ENCODE data around the gene GRAMD1C.

GRAMD1C gene

DNA sequence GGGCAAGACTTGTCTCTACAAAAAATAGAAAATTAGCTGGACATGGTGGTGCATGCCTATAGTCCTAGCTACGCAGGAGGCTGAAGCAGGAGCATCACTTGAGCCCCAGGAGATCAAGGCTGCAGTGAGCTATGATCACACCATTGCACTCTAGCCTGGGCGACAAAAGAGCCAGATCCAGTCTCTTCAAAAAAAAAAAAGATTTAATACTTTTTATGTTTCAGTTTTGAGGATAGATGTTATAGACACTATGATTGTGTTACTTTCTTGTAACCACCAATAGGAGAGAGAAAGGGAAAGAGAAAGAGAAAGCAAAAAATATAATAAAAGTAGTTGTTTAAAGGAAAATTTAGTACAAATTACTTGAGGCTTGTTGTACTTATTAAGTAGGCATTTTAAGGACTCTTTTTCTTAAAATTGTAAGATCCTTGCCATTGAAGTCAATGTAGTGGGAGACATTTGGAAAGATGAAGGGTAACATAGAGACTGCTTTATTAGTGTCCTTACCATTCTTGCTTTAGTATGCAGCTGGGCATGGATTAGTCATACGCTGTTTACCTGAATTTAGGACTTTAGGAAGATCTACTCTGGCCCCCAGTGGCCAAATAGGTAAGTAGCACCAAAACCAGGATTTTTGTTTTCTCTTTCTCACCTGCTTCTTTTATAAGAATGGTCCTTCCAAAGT is 74.1 kb downstream of the GRAMD1C start:
- DNase-seq, result peak; percentile 73

DNA sequence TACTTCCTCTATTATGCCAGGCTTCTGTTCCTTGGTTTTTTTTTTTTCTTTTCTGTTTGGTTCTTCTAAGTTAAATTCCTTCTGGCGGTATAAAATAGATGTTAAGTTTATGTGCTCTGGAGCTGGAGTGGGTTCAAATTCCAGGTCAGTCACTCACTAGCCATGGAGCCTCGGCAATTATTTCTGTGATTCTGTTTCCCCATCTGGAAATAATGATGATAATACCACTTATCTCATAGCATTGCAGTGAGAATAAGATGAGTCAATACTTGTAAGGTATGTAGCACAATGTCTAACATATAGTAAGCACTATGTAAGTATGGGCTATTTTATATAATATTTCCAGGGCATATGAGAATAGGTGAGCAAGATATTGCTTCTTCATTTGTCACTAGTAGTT is 76.1 kb downstream of the GRAMD1C start:
- in situ Hi-C loops (cut with HindIII; ENCODE audit: low pct_ligation_motif_present, low pct_unique_long_range_greater_than_20kb, low sequenced_read_pairs), result no loop called here
- DNase-seq, result no peak

More for the DNA sequence above, 74.1 kb downstream of the GRAMD1C start:
- in situ Hi-C loops (cut with HindIII; ENCODE audit: low pct_ligation_motif_present, low pct_unique_long_range_greater_than_20kb, low sequenced_read_pairs), result no loop called here

DNA sequence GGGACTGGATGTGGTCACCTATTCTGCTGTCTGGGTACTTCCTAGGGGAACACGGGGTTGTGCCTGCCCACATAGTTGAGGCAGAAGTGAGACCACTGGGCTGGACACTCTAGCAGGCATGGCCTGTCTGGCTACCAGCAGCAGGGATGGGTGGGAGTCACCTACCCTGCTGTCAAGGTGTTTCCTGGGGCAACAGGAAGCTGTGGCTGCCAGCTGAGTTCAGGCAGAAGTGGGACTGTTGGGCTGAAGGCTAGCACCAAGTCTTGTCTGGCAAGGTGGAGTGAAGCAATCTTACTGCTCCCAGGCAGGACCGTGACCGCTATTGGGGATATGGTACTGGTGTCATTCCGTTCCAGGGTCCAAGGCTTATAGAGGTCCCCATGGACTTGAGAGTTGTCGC is 89.0 kb downstream of the GRAMD1C start:
- in situ Hi-C loops (cut with HindIII; ENCODE audit: low pct_ligation_motif_present, low pct_unique_long_range_greater_than_20kb, low sequenced_read_pairs), result no loop called here

DNA sequence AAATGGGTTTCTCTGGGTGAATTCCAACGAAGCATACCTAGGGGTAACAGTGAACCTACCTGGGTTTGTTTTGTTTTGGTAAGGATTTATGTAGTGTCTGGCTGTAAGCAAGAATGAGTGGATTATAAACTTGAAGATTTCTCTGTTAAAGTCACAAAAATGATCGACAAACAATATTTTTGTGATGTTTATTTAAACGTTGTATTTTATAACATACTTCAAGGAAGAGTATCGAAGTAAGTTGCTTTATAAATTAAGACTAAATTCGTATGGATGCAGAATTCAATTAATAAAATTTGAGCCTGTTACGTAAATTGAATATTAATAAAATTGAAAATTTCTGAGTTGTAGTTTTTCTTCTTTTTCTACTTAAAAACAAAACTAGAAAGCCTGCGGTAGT is 108.2 kb downstream of the GRAMD1C start:
- DNase-seq, result no peak
- in situ Hi-C loops (cut with HindIII; ENCODE audit: low pct_ligation_motif_present, low pct_unique_long_range_greater_than_20kb, low sequenced_read_pairs), result no loop called here

More for the DNA sequence above, 89.0 kb downstream of the GRAMD1C start:
- no peak for DNase-seq

DNA sequence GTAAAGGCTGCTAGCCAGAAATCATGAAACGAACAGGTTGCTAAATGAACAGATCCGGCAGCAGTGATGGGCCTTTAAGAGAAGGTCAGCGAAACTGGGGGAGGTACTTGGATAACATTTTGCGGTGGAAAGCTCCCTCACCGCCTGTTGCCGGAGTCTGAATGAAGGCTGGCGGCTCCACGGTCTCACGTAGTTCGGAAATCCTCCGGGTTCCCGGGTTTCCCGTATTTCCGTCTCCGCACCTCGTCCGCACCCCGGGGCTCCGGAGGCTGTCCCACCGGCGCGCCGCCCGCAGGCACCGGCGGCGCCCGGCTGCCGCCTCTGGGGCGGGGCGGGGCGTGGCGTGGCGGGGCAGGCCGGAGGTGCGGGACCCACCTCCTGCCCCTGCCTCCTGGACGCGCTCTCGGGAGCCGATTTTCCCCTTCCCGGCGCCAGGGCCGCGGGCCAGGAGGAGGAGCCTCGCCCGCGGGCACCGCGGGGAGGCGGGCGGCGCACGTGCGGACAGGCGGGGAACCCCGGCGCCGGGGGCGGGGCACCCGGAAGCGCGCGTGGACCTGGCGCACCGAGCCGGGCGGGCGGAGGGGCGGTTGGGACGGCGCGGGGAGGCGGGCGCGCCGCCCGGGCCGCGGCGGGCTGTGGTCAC is 108.9 kb downstream of the GRAMD1C start, which contains the start of gene ZDHHC23:
TSS of gene ZDHHC23 (plus strand) at position 642 of the 643 bp plus-strand sequence. CDS start 790 bp downstream, outside the sequence.
- in situ Hi-C loops (cut with HindIII; ENCODE audit: low pct_ligation_motif_present, low pct_unique_long_range_greater_than_20kb, low sequenced_read_pairs), result no loop called here
- peak; percentile 82 for DNase-seq

DNA sequence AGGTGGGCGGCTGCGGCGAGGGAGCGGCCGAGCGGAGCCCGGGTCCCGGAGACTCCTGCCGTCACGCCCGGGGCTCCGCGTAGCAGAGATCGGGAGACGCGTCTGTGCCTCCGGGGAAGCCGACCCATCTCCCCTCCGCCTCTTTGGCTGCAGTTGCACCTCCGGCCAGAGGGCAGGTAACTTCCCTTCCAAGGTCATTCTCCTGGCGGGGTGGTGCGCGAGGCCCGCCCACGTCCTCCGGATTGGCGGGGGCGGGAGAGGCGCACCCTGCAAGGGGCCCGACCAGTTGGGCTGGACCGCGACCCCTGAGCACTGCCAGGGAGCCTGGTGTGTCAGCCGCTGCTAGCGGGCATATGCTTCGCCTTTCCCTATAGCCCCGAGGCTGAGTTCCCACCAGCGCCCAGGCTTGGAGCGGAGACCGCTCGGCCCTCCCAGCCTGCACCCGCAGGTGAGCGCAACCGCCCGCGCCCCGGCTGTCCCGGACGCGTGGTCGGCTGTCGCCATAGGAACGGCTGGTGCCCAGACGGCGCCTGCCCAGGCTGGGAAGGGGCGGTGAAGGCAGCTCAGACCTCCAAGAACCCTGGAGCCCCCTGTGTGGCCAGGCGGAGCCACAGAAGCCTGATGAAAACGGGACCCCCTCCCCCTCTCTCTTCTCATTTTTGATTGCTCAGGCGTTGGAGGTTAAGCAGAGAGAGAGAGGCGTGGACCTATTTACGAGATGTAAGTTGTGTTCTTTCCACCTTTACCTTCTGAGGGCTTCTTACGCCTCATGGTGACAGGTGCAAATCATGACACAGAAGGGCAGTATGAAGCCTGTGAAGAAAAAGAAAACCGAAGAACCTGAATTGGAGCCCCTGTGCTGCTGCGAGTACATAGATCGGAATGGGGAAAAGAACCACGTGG is 109.7 kb downstream of the GRAMD1C start:
- in situ Hi-C loops (cut with HindIII; ENCODE audit: low pct_ligation_motif_present, low pct_unique_long_range_greater_than_20kb, low sequenced_read_pairs), result no loop called here
- peak; percentile 20 for DNase-seq

DNA sequence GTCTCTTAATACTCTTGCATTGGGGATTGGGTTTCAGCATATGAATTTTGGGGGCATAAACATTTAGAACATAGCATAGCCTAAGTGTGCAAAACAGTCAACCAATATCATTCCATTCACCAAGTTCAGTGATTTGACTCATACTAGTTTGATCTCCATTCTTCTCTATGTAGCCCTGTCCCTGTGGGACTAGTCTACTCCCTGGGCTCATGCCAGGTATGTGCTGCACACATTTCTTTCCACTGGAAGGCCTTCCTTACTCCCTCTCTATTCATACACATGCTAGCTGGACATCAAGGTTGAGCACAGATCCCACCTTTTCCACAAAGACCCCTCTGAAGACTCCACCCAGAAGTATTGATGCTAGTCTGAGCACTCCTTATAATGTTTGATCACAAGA is 114.3 kb downstream of the GRAMD1C start:
- in situ Hi-C loops (cut with HindIII; ENCODE audit: low pct_ligation_motif_present, low pct_unique_long_range_greater_than_20kb, low sequenced_read_pairs), result no loop called here
- no peak for DNase-seq

DNA sequence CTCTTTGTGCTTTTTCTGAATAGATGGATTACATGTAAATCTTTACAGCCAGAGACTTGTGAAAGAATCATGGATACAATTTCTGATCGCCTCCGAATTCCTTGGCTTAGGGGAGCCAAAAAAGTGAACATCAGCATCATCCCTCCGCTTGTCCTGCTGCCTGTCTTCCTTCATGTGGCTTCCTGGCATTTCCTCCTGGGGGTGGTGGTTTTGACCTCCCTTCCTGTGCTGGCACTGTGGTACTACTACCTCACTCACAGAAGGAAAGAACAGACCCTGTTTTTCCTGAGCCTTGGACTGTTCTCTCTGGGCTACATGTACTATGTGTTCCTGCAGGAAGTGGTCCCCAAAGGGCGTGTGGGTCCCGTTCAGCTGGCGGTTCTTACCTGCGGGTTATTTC is 115.1 kb downstream of the GRAMD1C start:
- in situ Hi-C loops (cut with HindIII; ENCODE audit: low pct_ligation_motif_present, low pct_unique_long_range_greater_than_20kb, low sequenced_read_pairs), result no loop called here
- DNase-seq, result no peak

DNA sequence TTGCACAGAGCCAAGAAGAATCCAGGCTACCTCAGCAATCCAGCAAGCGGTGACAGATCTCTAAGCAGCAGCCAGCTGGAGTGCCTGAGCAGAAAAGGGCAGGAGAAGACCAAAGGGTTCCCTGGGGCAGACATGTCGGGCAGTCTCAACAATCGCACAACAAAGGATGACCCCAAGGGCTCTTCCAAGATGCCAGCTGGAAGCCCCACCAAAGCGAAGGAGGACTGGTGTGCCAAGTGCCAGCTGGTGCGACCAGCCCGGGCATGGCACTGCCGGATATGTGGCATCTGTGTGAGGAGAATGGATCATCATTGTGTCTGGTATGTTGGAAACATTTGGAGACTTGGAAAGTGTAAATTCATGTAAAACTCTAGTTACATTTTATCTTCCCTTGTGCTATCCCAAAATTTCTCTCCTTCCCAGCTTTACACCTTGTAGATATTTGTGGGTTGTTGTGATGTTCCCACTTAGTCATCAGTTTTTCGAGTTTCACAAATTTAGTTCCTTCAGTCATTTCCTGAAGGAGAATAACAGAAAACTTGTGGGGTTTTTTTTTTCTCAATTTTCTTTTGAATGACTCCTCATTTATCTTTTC is 115.6 kb downstream of the GRAMD1C start:
- in situ Hi-C loops (cut with HindIII; ENCODE audit: low pct_ligation_motif_present, low pct_unique_long_range_greater_than_20kb, low sequenced_read_pairs), result no loop called here
- DNase-seq, result no peak

DNA sequence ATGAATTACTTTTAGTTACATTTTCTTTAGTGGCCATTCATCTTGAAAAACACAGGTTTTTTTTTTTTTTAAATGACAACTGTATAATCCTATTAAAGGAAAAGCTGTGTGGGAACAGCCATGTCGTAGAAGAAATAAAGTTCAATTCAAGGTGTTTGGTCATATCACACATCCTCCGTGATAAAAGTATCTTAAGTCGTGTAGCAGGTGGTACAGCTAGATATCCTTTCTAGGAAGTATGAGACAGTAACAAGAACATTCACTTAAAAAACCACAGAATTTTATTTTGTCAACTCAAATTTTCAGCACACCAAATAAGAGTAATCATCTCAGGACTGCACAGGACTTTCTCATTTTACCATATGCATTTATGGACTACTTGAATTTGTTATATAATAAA is 125.3 kb downstream of the GRAMD1C start:
- no peak for DNase-seq
- in situ Hi-C loops (cut with HindIII; ENCODE audit: low pct_ligation_motif_present, low pct_unique_long_range_greater_than_20kb, low sequenced_read_pairs), result no loop called here

DNA sequence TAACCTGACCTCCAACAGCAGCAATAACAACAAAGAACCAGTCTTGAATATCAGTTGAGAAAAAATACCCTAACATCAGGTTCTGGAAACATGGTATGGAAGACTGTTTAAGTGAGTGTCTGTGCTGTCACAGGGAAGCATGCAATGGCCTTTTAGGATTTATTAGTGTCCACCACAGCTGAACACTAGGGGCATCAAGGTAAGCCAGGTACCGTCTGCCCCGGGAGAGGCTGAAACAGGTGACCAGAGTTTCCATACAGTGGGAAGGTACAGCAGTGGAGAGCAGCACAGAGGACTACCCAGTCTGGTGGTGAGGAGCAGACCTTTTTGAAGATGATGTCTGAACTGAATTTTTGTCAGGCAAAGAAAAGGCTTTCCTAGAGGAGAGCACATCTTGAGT is 127.6 kb downstream of the GRAMD1C start:
- in situ Hi-C loops (cut with HindIII; ENCODE audit: low pct_ligation_motif_present, low pct_unique_long_range_greater_than_20kb, low sequenced_read_pairs), result no loop called here
- no peak for DNase-seq

DNA sequence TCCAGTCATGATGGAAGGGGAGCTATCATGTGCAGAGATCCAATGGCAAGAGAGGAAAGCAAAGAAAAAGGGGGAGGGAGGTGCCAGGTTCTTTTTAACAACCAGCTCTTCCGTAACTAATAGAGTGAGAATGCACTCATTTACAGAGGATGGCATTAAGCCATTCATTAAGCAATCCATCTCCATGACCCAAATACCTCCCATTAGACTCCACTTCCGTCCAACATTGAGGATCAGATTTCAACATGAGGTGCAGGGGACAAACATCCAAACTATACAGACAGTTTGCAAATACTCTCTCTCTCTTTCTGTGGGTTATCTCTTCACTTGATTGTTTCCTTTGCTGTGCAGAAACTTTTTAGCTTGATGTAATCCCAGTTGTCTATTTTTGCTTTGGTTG is 130.4 kb downstream of the GRAMD1C start:
- in situ Hi-C loops (cut with HindIII; ENCODE audit: low pct_ligation_motif_present, low pct_unique_long_range_greater_than_20kb, low sequenced_read_pairs), result no loop called here
- no peak for DNase-seq

DNA sequence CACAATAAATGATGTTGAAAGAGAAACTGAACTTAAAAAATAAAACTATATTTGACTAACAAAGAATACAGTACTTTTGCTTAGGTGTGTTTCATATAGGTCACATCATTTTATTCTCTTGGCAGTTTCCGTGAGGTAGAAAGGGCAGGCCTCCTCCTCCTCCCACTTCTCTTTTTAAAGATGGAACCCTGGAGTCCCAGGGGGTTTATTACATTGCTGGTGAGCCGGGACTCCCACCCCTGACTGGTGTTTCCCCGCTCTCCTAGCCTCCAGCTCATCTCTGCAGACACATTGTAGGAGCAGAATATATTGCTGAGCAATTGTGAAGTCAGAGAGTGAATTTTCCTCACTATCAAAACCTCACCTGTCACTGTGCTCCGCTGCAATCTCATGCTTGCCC is 139.2 kb downstream of the GRAMD1C start:
- DNase-seq, result no peak
- in situ Hi-C loops (cut with HindIII; ENCODE audit: low pct_ligation_motif_present, low pct_unique_long_range_greater_than_20kb, low sequenced_read_pairs), result no loop called here

DNA sequence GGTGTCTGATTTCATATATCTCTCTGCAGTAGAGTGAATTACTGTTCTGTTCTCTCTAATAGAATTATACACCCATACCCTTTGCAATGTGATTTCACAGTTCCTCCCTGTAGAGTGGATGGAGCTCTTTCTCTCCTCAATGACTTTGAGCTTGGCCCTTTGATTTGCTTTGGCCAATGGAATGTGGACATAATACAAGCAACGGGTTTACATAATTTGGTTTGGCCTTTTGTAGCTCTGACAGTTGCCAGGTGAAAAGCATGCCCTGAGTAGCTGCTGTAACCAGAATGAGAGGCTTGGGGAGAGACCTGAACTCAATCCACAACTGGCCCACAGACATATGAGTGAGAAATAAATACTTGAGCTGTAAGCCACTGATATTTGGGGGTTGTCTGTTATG is 141.3 kb downstream of the GRAMD1C start:
- in situ Hi-C loops (cut with HindIII; ENCODE audit: low pct_ligation_motif_present, low pct_unique_long_range_greater_than_20kb, low sequenced_read_pairs), result no loop called here
- no peak for DNase-seq

DNA sequence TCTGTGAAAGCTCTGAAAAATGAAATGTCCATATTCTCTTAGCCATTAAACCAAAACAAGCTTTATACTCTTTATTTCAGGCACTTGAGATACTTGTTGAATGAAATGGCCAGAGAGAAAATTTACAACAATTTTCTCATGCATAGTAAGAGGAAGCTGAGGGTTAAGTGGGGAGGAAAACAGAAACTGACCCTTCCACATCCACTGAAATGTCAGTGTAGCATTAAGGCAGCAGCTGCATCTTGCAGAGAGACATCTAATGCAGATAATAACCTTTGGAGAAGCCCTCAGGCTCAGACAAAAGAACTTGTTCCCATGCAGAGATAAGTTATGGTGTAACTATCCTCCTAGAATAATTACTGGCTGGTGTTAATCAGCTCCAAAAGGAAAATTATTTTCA is 143.2 kb downstream of the GRAMD1C start:
- in situ Hi-C loops (cut with HindIII; ENCODE audit: low pct_ligation_motif_present, low pct_unique_long_range_greater_than_20kb, low sequenced_read_pairs), result no loop called here
- DNase-seq, result no peak

DNA sequence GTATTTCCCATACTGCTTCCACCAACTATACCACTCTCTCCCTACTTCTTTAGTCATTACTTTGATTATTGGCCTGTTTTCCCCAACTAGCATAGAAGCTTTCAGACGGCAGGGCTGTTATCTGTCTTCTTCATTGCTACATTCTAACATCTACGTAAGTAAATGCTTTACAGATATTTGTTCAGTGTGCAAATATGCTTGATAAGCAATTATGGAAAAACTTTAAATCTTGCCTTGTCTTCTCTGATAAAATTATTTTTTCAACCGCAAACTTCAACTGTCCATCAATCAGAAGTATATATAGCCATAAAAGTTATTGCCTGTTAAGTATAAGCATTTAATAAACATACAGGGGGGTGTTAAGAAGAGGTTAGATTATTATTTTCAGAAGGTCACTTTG is 145.0 kb downstream of the GRAMD1C start:
- DNase-seq, result no peak
- in situ Hi-C loops (cut with HindIII; ENCODE audit: low pct_ligation_motif_present, low pct_unique_long_range_greater_than_20kb, low sequenced_read_pairs), result no loop called here

DNA sequence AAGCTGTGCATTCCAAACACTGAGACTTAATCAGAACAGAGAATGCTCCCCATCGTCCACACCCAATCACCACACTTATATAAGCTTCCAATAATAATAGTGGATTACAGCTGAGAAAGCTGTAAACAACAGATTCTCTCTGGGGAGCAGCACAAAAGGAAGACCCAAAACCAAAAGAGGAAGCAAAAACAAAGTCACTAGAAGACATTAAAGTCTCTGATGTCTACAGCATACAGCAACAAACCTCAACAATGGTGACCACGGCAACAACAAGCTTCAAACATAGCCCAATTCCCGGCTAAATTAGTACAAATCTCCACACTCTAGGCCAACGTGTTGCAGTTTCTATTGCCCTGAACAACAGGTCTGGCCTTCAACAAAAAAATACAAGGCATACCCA is 147.0 kb downstream of the GRAMD1C start:
- no peak for DNase-seq
- in situ Hi-C loops (cut with HindIII; ENCODE audit: low pct_ligation_motif_present, low pct_unique_long_range_greater_than_20kb, low sequenced_read_pairs), result no loop called here
